ENCODE measurements around the gene KCNQ1.
A peak's percentile ranks its signal among the peaks of the same experiment; 100 is the strongest.

- no peak for TF ChIP-seq CTCF (IDR thresholded peaks at IDR 0.05; ENCODE audit: extremely low read depth in 1 of 2, insufficient read depth in 1 of 2, low read depth in 1 of 2, low read length in 2 of 2)
- TF ChIP-seq POLR2A (IDR thresholded peaks at IDR 0.05; ENCODE audit: low read depth, low read length): no peak
- no peak for TF ChIP-seq POLR2AphosphoS5 (IDR thresholded peaks at IDR 0.05; ENCODE audit: insufficient read depth, low read depth, low read length)
- peak; percentile 57 for TF ChIP-seq EZH2 (IDR thresholded peaks at IDR 0.05; ENCODE audit: borderline replicate concordance, low read depth, low read length, severe bottlenecking)
Observed at GRCh38 chr11:2883979-2884815, 439.4 kb downstream of the KCNQ1 start.
